Measurements from ENCODE around the gene SNX24.

GRCh38 chr5:122937914-122938313, 92.5 kb downstream of the SNX24 start:
- TF ChIP-seq USF2 (IDR thresholded peaks at IDR 0.05; ENCODE audit: borderline replicate concordance, low read depth, low read length) (no peak), MXI1 (IDR thresholded peaks at IDR 0.05; ENCODE audit: low read depth, low read length) (no peak), TCF12 (IDR thresholded peaks at IDR 0.05; ENCODE audit: low read depth, low read length) (no peak), POLR2AphosphoS5 (IDR thresholded peaks at IDR 0.05; ENCODE audit: low read length) (no peak), CHD1 (IDR thresholded peaks at IDR 0.05; ENCODE audit: low read depth, low read length) (no peak), CTCF (IDR thresholded peaks at IDR 0.05 in 2 of 3, conservative IDR thresholded peaks at IDR 0.05 in 1 of 3; ENCODE audit: control insufficient read depth in 2 of 3, extremely low read depth in 1 of 3, insufficient read depth in 1 of 3, low read depth in 3 of 3, low read length in 3 of 3) (no peak), HDAC2 (IDR thresholded peaks at IDR 0.05) (no peak), ZBTB11 (CRISPR knock-in tag; IDR thresholded peaks at IDR 0.05) (no peak), GABPA (IDR thresholded peaks at IDR 0.05; ENCODE audit: low read depth) (no peak)
